CD14-positive monocyte (primary cell): ENCODE measurements around the gene HMGB4. TPM values are rescaled to one million over a fixed set of nuclear protein-coding genes. Genes with fewer than 3 reads are reported as not detected.

Experiments used
- DNase-seq, 3 donors: peaks; one replicate each; pipeline ENCODE4 v3.0.0-alpha.2; 2011 to 2022
- H2AFZ ChIP-seq: 2 replicates; pipeline ENCODE4 v1.6.0; 2012; ENCODE audit warnings: mild to moderate bottlenecking, low read depth, low read length, inconsistent platforms; ENCODE audit not compliant: insufficient read depth, poor library complexity, severe bottlenecking
- H3K27ac ChIP-seq, 2 donors: 1 replicate in 1 of 2; 2 replicates in 1 of 2; pipeline ENCODE4 v1.5.1; 2012 to 2013; ENCODE audit warnings: low read length in 2 of 2, control low read depth in 1 of 2, inconsistent platforms in 1 of 2, low read depth in 1 of 2, mild to moderate bottlenecking in 1 of 2
- H3K27me3 ChIP-seq, 2 donors: one replicate each; pipeline versions ENCODE4 v1.6.0 to v1.6.1; 2011 to 2013; ENCODE audit warnings: low read length in 2 of 2; ENCODE audit not compliant: control insufficient read depth in 2 of 2, insufficient read depth in 2 of 2
- H3K36me3 ChIP-seq, 2 donors: replicated peaks in 1 of 2; 1 replicate in 1 of 2; 2 replicates in 1 of 2; pipeline versions ENCODE4 v1.5.1 to v1.6.1; 2012 to 2013; ENCODE audit warnings: low read length in 2 of 2, control low read depth in 1 of 2, inconsistent platforms in 1 of 2, mild to moderate bottlenecking in 1 of 2; ENCODE audit not compliant: insufficient read depth in 2 of 2, control insufficient read depth in 1 of 2
- H3K4me1 ChIP-seq, 2 donors: 1 replicate in 1 of 2; 2 replicates in 1 of 2; pipeline versions ENCODE4 v1.5.1 to v1.6.1; 2012 to 2013; ENCODE audit warnings: low read length in 2 of 2, control low read depth in 1 of 2, inconsistent platforms in 1 of 2, mild to moderate bottlenecking in 1 of 2, moderate library complexity in 1 of 2; ENCODE audit not compliant: insufficient read depth in 2 of 2, control insufficient read depth in 1 of 2
- H3K4me2 ChIP-seq: replicated peaks from 2 replicates; pipeline ENCODE3; 2012; ENCODE audit warnings: low read length, moderate library complexity, mild to moderate bottlenecking; ENCODE audit not compliant: poor library complexity, severe bottlenecking; ENCODE audit errors: extremely low read depth
- H3K4me3 ChIP-seq, 3 experiments: fragments of 200-600 bp in 1 of 3; sonication (generic) in 1 of 3; replicated peaks in 1 of 3; 1 replicate in 2 of 3; 2 replicates in 1 of 3; pipeline ENCODE4 v1.5.1; 2011 to 2013; ENCODE audit warnings: low read length in 3 of 3, mild to moderate bottlenecking in 3 of 3, control low read depth in 2 of 3, low read depth in 2 of 3, inconsistent platforms in 1 of 3, moderate library complexity in 1 of 3
- H3K79me2 ChIP-seq: 2 replicates; pipeline ENCODE4 v1.6.0; 2012; ENCODE audit warnings: mild to moderate bottlenecking, control low read depth, inconsistent platforms, low read length, moderate library complexity; ENCODE audit not compliant: insufficient read depth
- H3K9ac ChIP-seq: 2 replicates; pipeline ENCODE4 v1.6.0; 2017; ENCODE audit warnings: low read length, mild to moderate bottlenecking; ENCODE audit not compliant: insufficient read depth, poor library complexity, severe bottlenecking
- H3K9me3 ChIP-seq, 2 donors: replicated peaks in 1 of 2; 1 replicate in 1 of 2; 2 replicates in 1 of 2; pipeline versions ENCODE4 v1.5.1 to v1.6.1; 2012 to 2013; ENCODE audit warnings: low read length in 2 of 2, control low read depth in 1 of 2; ENCODE audit not compliant: control insufficient read depth in 1 of 2, insufficient read depth in 1 of 2
- H4K20me1 ChIP-seq: 2 replicates; pipeline ENCODE4 v1.6.0; 2012; ENCODE audit warnings: mild to moderate bottlenecking, low read length, control low read depth, moderate library complexity; ENCODE audit not compliant: insufficient read depth
- H3K27ac Mint-ChIP-seq, 7 donors: one replicate each; pipeline ENCODE4 v1.8.0; 2020; ENCODE audit warnings: mild to moderate bottlenecking in 7 of 7, mixed read lengths in 7 of 7, moderate library complexity in 6 of 7, inconsistent platforms in 2 of 7
- H3K27me3 Mint-ChIP-seq, 3 donors: one replicate each; pipeline ENCODE4 v1.8.0; 2021 to 2022; ENCODE audit warnings: low read depth in 3 of 3, mild to moderate bottlenecking in 3 of 3, mixed read lengths in 3 of 3, moderate library complexity in 3 of 3, inconsistent platforms in 1 of 3
- H3K36me3 Mint-ChIP-seq, 2 donors: one replicate each; pipeline ENCODE4 v1.8.0; 2020; ENCODE audit warnings: mixed read lengths in 2 of 2, inconsistent platforms in 1 of 2, mild to moderate bottlenecking in 1 of 2
- H3K4me1 Mint-ChIP-seq: one replicate; pipeline ENCODE4 v1.8.0; 2020; ENCODE audit warnings: mild to moderate bottlenecking, mixed read lengths
- H3K4me3 Mint-ChIP-seq, 2 donors: one replicate each; pipeline ENCODE4 v1.8.0; 2020; ENCODE audit warnings: mild to moderate bottlenecking in 2 of 2, mixed read lengths in 2 of 2, moderate library complexity in 1 of 2
- H3K9me3 Mint-ChIP-seq, 7 donors: one replicate each; pipeline ENCODE4 v1.8.0; 2020 to 2022; ENCODE audit warnings: mixed read lengths in 7 of 7, mild to moderate bottlenecking in 6 of 7, moderate library complexity in 6 of 7, inconsistent platforms in 2 of 7
- CTCF ChIP-seq: fragments of 200-600 bp; IDR thresholded peaks from one replicate; pipeline ENCODE4 v1.8.0; 2022; ENCODE audit warnings: antibody characterized with exemption, mild to moderate bottlenecking
- WGBS: methylation state at CpG from one replicate; pipeline ENCODE4 v1.1.5; 2013; ENCODE audit warnings: missing lambda C conversion rate; ENCODE audit not compliant: insufficient coverage; 5-methylcytosine and 5-hydroxymethylcytosine counted together
- intact Hi-C, 2 donors: fragments of 100-400 bp; cut with micrococcal nuclease; formaldehyde crosslinking; loops; one replicate each; pipeline versions ENCODE4 v1.15.0 to v1.15.1; 2023
- polyA plus RNA-seq, 3 donors: library from polyadenylated mRNA; depleted of rRNA in 1 of 3; unstranded in 2 of 3; stranded (reverse) in 1 of 3; fragments of 300-500 nt in 2 of 3; fragments of >200 nt in 1 of 3; fragmentation: Illumina TruSeq in 2 of 3; gene quantifications; 1 replicate in 2 of 3; 2 replicates in 1 of 3; pipeline ENCODE4 v1.2.3, GENCODE V29; 2012 to 2021

HMGB4 gene
- polyA plus RNA-seq, 3 donors, result not detected

DNA sequence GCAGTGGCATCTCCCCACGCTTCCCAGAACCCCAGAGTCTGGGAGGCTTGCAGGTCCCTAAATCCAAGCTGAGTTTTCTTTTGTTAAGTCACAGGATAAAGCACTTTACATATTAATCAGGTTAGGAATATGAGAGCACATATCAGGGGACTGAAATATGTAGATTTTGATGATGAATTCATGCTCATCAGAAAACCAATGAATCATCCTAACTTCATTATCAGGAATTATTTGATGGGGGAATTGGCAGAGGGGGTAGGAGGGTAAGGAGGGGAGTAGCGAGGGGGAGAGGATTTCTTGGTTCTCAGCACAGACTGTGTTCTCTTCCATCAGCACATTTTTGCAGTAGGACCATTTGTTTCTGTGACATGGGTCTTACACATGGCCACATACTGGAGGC is 32.1 kb downstream of the HMGB4 start:
- Mint-ChIP-seq H3K9me3 (peaks cover 0 to 8% (median 2%) of the 10 kb centered on the region in 7 donors), H3K4me1 (no peaks in the 10 kb centered on the region), H3K36me3 (no peaks in the 10 kb centered on the region), H3K27ac (no peak overlapping the region), H3K27me3 (peaks cover 0 to 5% (median 2%) of the 10 kb centered on the region in 3 donors), H3K4me3 (no peak overlapping the region)
- H3K4me3 ChIP-seq, result no peak overlapping the region
- DNase-seq, result no peak
- H3K4me2 ChIP-seq, result no peak overlapping the region
- TF ChIP-seq CTCF, result no peak
- H3K4me1 ChIP-seq, result no peaks in the 10 kb centered on the region
- H3K79me2 ChIP-seq, result no peaks in the 10 kb centered on the region
- H4K20me1 ChIP-seq, result no peaks in the 10 kb centered on the region
- intact Hi-C loops, result no loop called here
- no peaks in the 10 kb centered on the region for H3K36me3 ChIP-seq
- no peak overlapping the region for H3K9ac ChIP-seq
- H3K9me3 ChIP-seq, result no peaks in the 10 kb centered on the region
- H3K27me3 ChIP-seq, result no peaks in the 10 kb centered on the region
- no peak overlapping the region for H3K27ac ChIP-seq
- WGBS, result no CpG with 5 or more reads among the region's 2 CpGs
- no peak overlapping the region for H2AFZ ChIP-seq

GRCh38 chr1:33897092-33897725 is 33.3 kb downstream of the HMGB4 start:
- no peak overlapping the region for H3K27ac ChIP-seq
- TF ChIP-seq CTCF, result no peak
- no peak overlapping the region for H3K4me3 ChIP-seq
- H3K27ac Mint-ChIP-seq, result no peak overlapping the region
- no peak overlapping the region for H3K4me3 Mint-ChIP-seq
- intact Hi-C loops, result no loop called here
- DNase-seq, result no peak
- no peaks in the 10 kb centered on the region for H3K4me1 ChIP-seq
- no peaks in the 10 kb centered on the region for H3K36me3 ChIP-seq
- H3K9ac ChIP-seq, result no peak overlapping the region
- H3K27me3 Mint-ChIP-seq, result peaks cover 0 to 7% (median 5%) of the 10 kb centered on the region in 3 donors
- no peaks in the 10 kb centered on the region for H3K27me3 ChIP-seq
- no peak overlapping the region for H2AFZ ChIP-seq
- H3K9me3 Mint-ChIP-seq, result peaks cover 0 to 11% (median 2%) of the 10 kb centered on the region in 7 donors
- H3K79me2 ChIP-seq, result no peaks in the 10 kb centered on the region
- WGBS, result 91% methylated on average over 5 of the region's 5 CpGs
- no peaks in the 10 kb centered on the region for H3K36me3 Mint-ChIP-seq
- H3K9me3 ChIP-seq, result no peaks in the 10 kb centered on the region
- no peak overlapping the region for H3K4me2 ChIP-seq
- no peaks in the 10 kb centered on the region for H4K20me1 ChIP-seq
- no peaks in the 10 kb centered on the region for H3K4me1 Mint-ChIP-seq
